IMR-90 (cell line): Measurements from ENCODE around the gene DPH7. TPM values are rescaled to one million over a fixed set of nuclear protein-coding genes. Genes with fewer than 3 reads are reported as not detected.

ENCODE experiments used
- ATAC-seq: fragments of 200-7000 bp; cut with Tn5 transposase; 2 replicates; pipeline ENCODE4 v1.9.1; 2020; ENCODE audit warnings: low read depth, mild to moderate bottlenecking, moderate library complexity
- BruUV-seq: library from RNA; stranded (reverse); fragments of 400-500 nt; replicated peaks from 2 replicates; lab custom pipeline; 2021; lab: Mats Ljungman, UMichigan
- CTCF ChIA-PET: fragments of 300-600 bp; formaldehyde crosslinking; extraction: SDS; loops from one replicate; lab custom pipeline; 2021; ENCODE audit warnings: antibody characterized with exemption; lab: Yijun Ruan, JAX
- POLR2A ChIA-PET: fragments of 300-600 bp; sonication (Branson Sonifier 250); formaldehyde crosslinking; loops from one replicate; lab custom pipeline; 2022; ENCODE audit warnings: antibody characterized with exemption; ENCODE audit not compliant: unreplicated experiment; lab: Charles Lee
- DNase-seq: peaks from one replicate; pipeline ENCODE4 v3.0.0; 2013
- H2AFZ ChIP-seq: replicated peaks from 2 replicates; pipeline ENCODE3; 2013; ENCODE audit warnings: low read length, mild to moderate bottlenecking; ENCODE audit not compliant: poor library complexity
- H2AK5ac ChIP-seq: 2 replicates; pipeline ENCODE4 v1.6.1; 2013; ENCODE audit warnings: low read depth, low read length, inconsistent platforms
- H2AK9ac ChIP-seq: replicated peaks from 2 replicates; pipeline ENCODE3; 2013; ENCODE audit warnings: mild to moderate bottlenecking, low read depth, low read length, moderate library complexity; ENCODE audit not compliant: poor library complexity
- H2BK120ac ChIP-seq: 2 replicates; pipeline ENCODE4 v1.6.1; 2013; ENCODE audit warnings: low read depth, low read length, inconsistent platforms
- H2BK15ac ChIP-seq: 3 replicates; pipeline ENCODE4 v1.6.1; 2013; ENCODE audit warnings: low read depth, low read length, inconsistent platforms
- H2BK20ac ChIP-seq: 2 replicates; pipeline ENCODE4 v1.6.1; 2013; ENCODE audit warnings: low read depth, mild to moderate bottlenecking, inconsistent platforms, low read length, moderate library complexity
- H2BK5ac ChIP-seq: 2 replicates; pipeline ENCODE4 v1.6.1; 2013; ENCODE audit warnings: mild to moderate bottlenecking, low read depth, low read length, inconsistent platforms; ENCODE audit not compliant: poor library complexity, severe bottlenecking
- H3K14ac ChIP-seq: replicated peaks from 2 replicates; pipeline ENCODE4 v1.6.1; 2013; ENCODE audit warnings: low read depth, low read length, inconsistent platforms
- H3K18ac ChIP-seq: 2 replicates; pipeline ENCODE4 v1.6.1; 2013; ENCODE audit warnings: low read depth, low read length, control low read depth
- H3K23ac ChIP-seq: 2 replicates; pipeline ENCODE4 v1.6.1; 2013; ENCODE audit warnings: low read depth, low read length, inconsistent platforms
- H3K27ac ChIP-seq: 2 replicates; pipeline ENCODE4 v1.5.1; 2013; ENCODE audit warnings: mild to moderate bottlenecking, control low read depth, low read length; ENCODE audit not compliant: insufficient read depth
- H3K27me3 ChIP-seq: 2 replicates; pipeline ENCODE4 v1.6.1; 2013; ENCODE audit warnings: low read length; ENCODE audit not compliant: control insufficient read depth, insufficient read depth
- H3K36me3 ChIP-seq: 2 replicates; pipeline ENCODE4 v1.6.1; 2013; ENCODE audit warnings: low read length, mixed read lengths; ENCODE audit not compliant: control insufficient read depth, insufficient read depth
- H3K4ac ChIP-seq: 2 replicates; pipeline ENCODE4 v1.6.1; 2013; ENCODE audit warnings: low read depth, low read length, inconsistent platforms
- H3K4me1 ChIP-seq: 2 replicates; pipeline ENCODE4 v1.6.1; 2013; ENCODE audit warnings: low read length, mixed read lengths; ENCODE audit not compliant: control insufficient read depth, insufficient read depth
- H3K4me2 ChIP-seq: 2 replicates; pipeline ENCODE4 v1.6.1; 2013; ENCODE audit warnings: low read depth, mild to moderate bottlenecking, control low read depth, low read length, moderate library complexity
- H3K4me3 ChIP-seq: 2 replicates; pipeline ENCODE4 v1.5.1; 2013; ENCODE audit warnings: low read depth, mild to moderate bottlenecking, control low read depth, low read length, moderate library complexity; ENCODE audit not compliant: insufficient read depth
- H3K56ac ChIP-seq: 2 replicates; pipeline ENCODE4 v1.6.1; 2013; ENCODE audit warnings: low read length, inconsistent platforms; ENCODE audit not compliant: insufficient read depth; ENCODE audit errors: extremely low read depth
- H3K79me1 ChIP-seq, 2 experiments: 2 replicates each; pipeline ENCODE4 v1.6.1; 2013; ENCODE audit warnings: low read length in 2 of 2, inconsistent platforms in 1 of 2, low read depth in 1 of 2
- H3K9ac ChIP-seq: 2 replicates; pipeline ENCODE4 v1.6.1; 2013; ENCODE audit warnings: low read depth, low read length, control low read depth
- H3K9me1 ChIP-seq: 2 replicates; pipeline ENCODE4 v1.6.1; 2013; ENCODE audit warnings: low read length, inconsistent platforms; ENCODE audit not compliant: insufficient read depth
- H3K9me3 ChIP-seq: 2 replicates; pipeline ENCODE4 v1.6.1; 2013; ENCODE audit warnings: low read length; ENCODE audit not compliant: control insufficient read depth, insufficient read depth
- H4K20me1 ChIP-seq: 2 replicates; pipeline ENCODE4 v1.6.1; 2013; ENCODE audit warnings: low read length, inconsistent platforms; ENCODE audit not compliant: insufficient read depth
- H4K5ac ChIP-seq: 2 replicates; pipeline ENCODE4 v1.6.1; 2013; ENCODE audit warnings: mild to moderate bottlenecking, low read depth, low read length, control low read depth
- H4K8ac ChIP-seq, 2 experiments: 2 replicates each; pipeline ENCODE4 v1.6.1; 2013; ENCODE audit warnings: low read depth in 2 of 2, low read length in 2 of 2, control low read depth in 1 of 2, inconsistent platforms in 1 of 2
- H4K91ac ChIP-seq: 2 replicates; pipeline ENCODE4 v1.6.1; 2013; ENCODE audit warnings: low read depth, low read length, inconsistent platforms; ENCODE audit not compliant: insufficient read depth
- CTCF ChIP-seq: conservative IDR thresholded peaks from 2 replicates; pipeline ENCODE4 v1.5.1; 2012; ENCODE audit warnings: mild to moderate bottlenecking, low read depth, low read length, improper control_type of control experiment
- MAFK ChIP-seq: IDR thresholded peaks from 2 replicates; pipeline ENCODE4 v1.6.1; 2012; ENCODE audit warnings: low read depth, low read length, improper control_type of control experiment
- MAZ ChIP-seq: IDR thresholded peaks from 2 replicates; pipeline ENCODE4 v1.6.1; 2012; ENCODE audit warnings: low read depth, mild to moderate bottlenecking, low read length, improper control_type of control experiment, moderate library complexity, borderline replicate concordance
- MXI1 ChIP-seq: IDR thresholded peaks from 2 replicates; pipeline ENCODE4 v1.6.1; 2012; ENCODE audit warnings: low read depth, mild to moderate bottlenecking, low read length, moderate library complexity, borderline replicate concordance
- POLR2A ChIP-seq: IDR thresholded peaks from 2 replicates; pipeline ENCODE4 v1.6.1; 2012; ENCODE audit warnings: mild to moderate bottlenecking, low read depth, low read length
- RAD21 ChIP-seq: IDR thresholded peaks from 2 replicates; pipeline ENCODE4 v1.6.1; 2012; ENCODE audit warnings: low read length, improper control_type of control experiment
- WGBS, 2 experiments: methylation state at CpG; one replicate each; pipeline versions ENCODE4 v1.1.5 to v1.1.7; 2013; ENCODE audit warnings: missing lambda C conversion rate in 2 of 2; ENCODE audit not compliant: insufficient read length in 1 of 2; ENCODE audit errors: extremely low coverage in 2 of 2; 5-methylcytosine and 5-hydroxymethylcytosine counted together
- dilution Hi-C: fragments of 300-500 bp; cut with HindIII; formaldehyde crosslinking; loops from one replicate; pipeline ENCODE4 v1.14.3; 2018; ENCODE audit warnings: low sequenced_read_pairs; ENCODE audit not compliant: unreplicated experiment
- in situ Hi-C: fragments of 300-500 bp; cut with MboI; formaldehyde crosslinking; loops from 3 replicates; pipeline ENCODE4 v1.14.3; 2019; ENCODE audit warnings: low sequenced_read_pairs, inconsistent platforms, mixed read lengths
- intact Hi-C: fragments of 100-400 bp; cut with micrococcal nuclease; formaldehyde crosslinking; loops from 2 replicates; pipeline ENCODE4 v1.10.0; 2022
- polyA plus RNA-seq, 3 experiments: library from polyadenylated mRNA; depleted of rRNA; stranded (reverse); fragments of >200 nt; gene quantifications; 2 replicates each; pipeline ENCODE4 v1.2.3, GENCODE V29; 2012; ENCODE audit warnings: low replicate concordance in 1 of 3
- total RNA-seq: library from RNA; depleted of rRNA; stranded (reverse); fragments of >200 nt; gene quantifications from 2 replicates; pipeline ENCODE4 v1.2.3, GENCODE V29; 2012
- TF ChIP-seq, protein P1 (sequence below): fragments of 150-350 bp; IDR thresholded peaks from 2 replicates; pipeline ENCODE4 v1.6.1; 2017; ENCODE audit warnings: mild to moderate bottlenecking, antibody characterized with exemption, low read length, low read depth

The DPH7 gene
- total and polyA plus RNA-seq, 2 of the 4 experiments (the other 2 are of a cell fraction): 12.5 to 33.7 TPM

DNA sequence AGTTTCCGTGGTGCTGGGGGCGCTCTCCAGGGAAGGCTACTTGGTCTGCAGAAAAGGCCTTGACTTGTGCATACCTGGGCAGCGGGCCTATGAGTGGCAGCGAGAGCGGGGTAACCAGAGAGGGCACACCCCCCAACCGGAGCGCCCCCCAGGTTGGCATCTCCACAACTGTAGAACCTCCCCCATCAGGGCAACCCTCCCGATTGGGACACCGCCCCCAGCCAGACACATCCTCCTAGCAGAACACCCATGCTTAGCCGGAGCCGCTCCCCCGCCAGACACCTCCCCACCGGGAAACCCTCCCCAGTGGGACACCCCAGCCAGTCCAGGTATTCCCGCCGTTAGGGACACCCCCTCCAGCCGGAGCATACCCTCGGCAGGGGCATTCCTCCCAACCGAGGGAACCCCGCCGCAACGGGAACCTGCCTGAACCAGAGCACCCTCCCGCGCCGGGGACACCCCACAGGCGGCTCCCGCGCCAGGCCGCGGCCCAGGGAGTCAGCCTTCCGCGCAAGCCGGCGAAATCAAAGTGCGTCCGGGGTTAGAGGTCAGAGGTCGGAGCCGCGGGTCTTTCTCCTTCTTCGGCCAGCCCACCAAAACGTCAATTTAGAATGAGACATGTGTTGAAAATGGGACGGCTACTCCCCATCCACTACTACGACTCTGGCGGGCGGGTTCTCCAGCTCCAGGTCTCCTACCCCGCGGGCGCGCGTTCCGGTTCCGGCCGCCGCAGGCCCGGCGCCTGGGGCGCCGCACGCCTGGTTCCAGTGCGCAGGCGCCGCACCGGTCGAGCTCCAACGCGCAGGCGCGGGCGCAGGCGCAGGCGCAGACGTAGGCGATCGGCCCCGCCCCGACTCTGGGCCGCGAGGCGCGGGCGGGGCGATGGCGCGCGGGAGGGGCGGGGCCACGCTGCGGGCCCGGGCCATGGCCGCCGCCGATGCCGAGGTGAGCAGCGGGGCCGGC is 39.7 kb upstream of the DPH7 start, which contains the start of gene EHMT1:
EHMT1 (plus strand) TSS at position 901 of the 963 bp plus-strand sequence; CDS start at position 925, 24 bp downstream.
- BruUV-seq: no TSS peak
- H3K56ac ChIP-seq: peak within 1 kb of the TSS; percentile 95
- H2BK15ac ChIP-seq: peak within 1 kb of the TSS; percentile 91; the same call in 1 of the 3 replicates
- POLR2A ChIA-PET: no interaction called here
- peak within 1 kb of the TSS; percentile 95 for H2BK5ac ChIP-seq
- peaks cover 31% of the 10 kb centered on the region for H3K36me3 ChIP-seq
- H3K14ac ChIP-seq: peak within 1 kb of the TSS; percentile 100
- H3K27ac ChIP-seq: peak within 1 kb of the TSS; percentile 98
- H2AFZ ChIP-seq: peak within 1 kb of the TSS; percentile 98
- DNase-seq (peak; percentile 74), ATAC-seq (peak; percentile 90)
- H3K9ac ChIP-seq: peak within 1 kb of the TSS; percentile 100
- peaks cover 45% of the 10 kb centered on the region for H4K20me1 ChIP-seq
- H3K9me3 ChIP-seq: no peaks in the 10 kb centered on the region
- CTCF ChIA-PET: no interaction called here
- peaks cover 22 to 62% of the 10 kb centered on the region in 2 experiments for H3K79me1 ChIP-seq
- peaks cover 11% of the 10 kb centered on the region for H3K4me1 ChIP-seq
- peak within 1 kb of the TSS; percentile 90 for H2BK120ac ChIP-seq
- dilution Hi-C loops: no loop called here
- in situ Hi-C loops: no loop called here
- intact Hi-C loops: no loop called here
- H3K18ac ChIP-seq: peak within 1 kb of the TSS; percentile 90
- H4K8ac ChIP-seq: peak within 1 kb of the TSS; percentile 98 to 99
- H3K23ac ChIP-seq: peak within 1 kb of the TSS; percentile 99
- H4K91ac ChIP-seq: peak within 1 kb of the TSS; percentile 96
- peak within 1 kb of the TSS; percentile 94 for H4K5ac ChIP-seq
- WGBS, 2 experiments: 1% methylated on average over 20 of the region's 94 CpGs; no CpG with 5 or more reads in 1 of the 2 experiments
- peak within 1 kb of the TSS; percentile 98 for H3K4ac ChIP-seq
- H3K9me1 ChIP-seq: peaks cover 19% of the 10 kb centered on the region
- H2BK20ac ChIP-seq: peak within 1 kb of the TSS; percentile 83; the same call in 1 of the 2 replicates
- H3K27me3 ChIP-seq: no peaks in the 10 kb centered on the region
- peak within 1 kb of the TSS; percentile 99 for H2AK9ac ChIP-seq
- TF ChIP-seq, protein P1, sequence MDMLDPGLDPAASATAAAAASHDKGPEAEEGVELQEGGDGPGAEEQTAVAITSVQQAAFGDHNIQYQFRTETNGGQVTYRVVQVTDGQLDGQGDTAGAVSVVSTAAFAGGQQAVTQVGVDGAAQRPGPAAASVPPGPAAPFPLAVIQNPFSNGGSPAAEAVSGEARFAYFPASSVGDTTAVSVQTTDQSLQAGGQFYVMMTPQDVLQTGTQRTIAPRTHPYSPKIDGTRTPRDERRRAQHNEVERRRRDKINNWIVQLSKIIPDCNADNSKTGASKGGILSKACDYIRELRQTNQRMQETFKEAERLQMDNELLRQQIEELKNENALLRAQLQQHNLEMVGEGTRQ: 0 out of 2 replicates have a peak, but pooled peaks have one; percentile 0
- TF ChIP-seq MAZ (peak; percentile 95; the same call in 1 of the 2 replicates), MXI1 (peak; percentile 67; the same call in 1 of the 2 replicates), CTCF (0 out of 2 replicates have a peak, but pooled peaks have one; percentile 2), POLR2A (peak; percentile 70), MAFK (no peak), RAD21 (no peak)
- H2AK5ac ChIP-seq: peak within 1 kb of the TSS; percentile 42
- peak within 1 kb of the TSS; percentile 99 for H3K4me2 ChIP-seq
- H3K4me3 ChIP-seq: peak within 1 kb of the TSS; percentile 93
